GM21360 (cell line): ENCODE measurements around the gene PPP1R3C.

ENCODE experiments used
- ATAC-seq: cut with Tn5 transposase; IDR thresholded peaks from one replicate; pipeline ENCODE4 v1.9.1; 2021; ENCODE audit warnings: mild to moderate bottlenecking, moderate library complexity; ENCODE audit not compliant: unreplicated experiment

PPP1R3C gene

GRCh38 chr10:91632671-91633550 lies at the start of gene PPP1R3C:
Gene PPP1R3C (minus strand): TSS chr10:91633071. CDS start chr10:91632969, 102 bp downstream.
- peak; percentile 83 for ATAC-seq

DNA sequence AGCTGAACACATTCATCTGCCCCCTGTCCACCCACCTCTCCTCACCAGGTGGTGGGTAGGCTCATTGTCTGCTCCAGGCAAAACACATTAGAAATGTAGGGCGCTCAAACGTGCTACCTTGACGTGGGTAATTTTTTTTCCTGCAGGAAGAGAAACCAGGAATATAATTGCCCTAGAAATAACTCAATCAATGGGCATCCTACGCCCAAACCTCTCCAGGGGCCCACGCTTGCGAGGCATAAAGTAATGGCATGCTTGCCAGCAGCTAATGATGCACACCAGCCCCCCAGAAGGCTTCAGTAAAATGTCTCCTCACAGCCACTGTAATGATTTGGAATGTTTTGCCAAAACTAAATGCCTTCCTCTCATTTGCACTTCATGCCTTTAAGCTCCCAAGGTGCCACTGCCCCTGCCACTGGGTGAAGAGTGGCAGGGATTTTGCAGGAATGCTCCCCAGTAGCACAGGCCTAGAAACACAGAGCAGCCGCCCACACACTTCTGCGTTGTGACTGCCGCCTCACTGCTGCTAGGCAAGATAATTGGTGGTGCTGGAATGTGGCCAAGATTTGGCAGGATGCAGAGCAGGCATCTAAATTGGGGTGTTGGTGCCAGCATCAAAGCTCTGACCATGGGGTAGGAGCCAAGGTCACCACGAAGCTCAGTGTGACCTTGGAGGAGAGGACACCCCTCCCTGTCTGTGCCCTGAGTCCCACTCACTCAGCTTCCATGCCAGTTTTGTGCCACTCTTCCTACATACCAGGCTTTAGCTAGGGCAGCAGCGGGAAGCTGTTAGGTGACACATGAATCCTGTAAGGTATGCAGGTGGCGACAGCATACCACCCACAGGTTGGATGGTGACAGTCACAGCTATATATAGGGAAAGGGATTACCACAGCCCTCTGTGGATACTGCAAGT lies 48.7 kb upstream of the PPP1R3C start:
- no peak for ATAC-seq

GRCh38 chr10:91680487-91680886 lies 47.6 kb upstream of the PPP1R3C start:
- no peak for ATAC-seq

DNA sequence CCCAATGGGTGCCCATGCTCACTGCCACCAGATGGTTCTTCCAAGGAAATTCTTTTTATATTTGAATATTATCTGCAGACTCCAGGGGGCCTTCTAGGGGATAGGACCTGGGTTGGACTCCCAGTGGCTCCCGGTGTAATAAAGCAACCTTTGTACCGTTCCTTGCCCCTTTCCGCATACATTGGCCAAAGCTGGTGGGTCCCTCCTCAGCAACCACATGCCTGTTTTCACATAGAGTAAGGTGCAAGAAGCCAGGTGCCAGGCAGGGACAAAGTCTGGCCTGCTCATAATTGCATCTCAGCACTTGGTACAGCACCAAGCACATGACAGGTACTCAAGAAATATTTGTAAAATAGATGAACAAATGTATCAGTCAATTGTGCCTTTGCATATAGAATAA lies 46.4 kb upstream of the PPP1R3C start:
- no peak for ATAC-seq

GRCh38 chr10:91677911-91678310 lies 45.0 kb upstream of the PPP1R3C start:
- ATAC-seq: no peak

DNA sequence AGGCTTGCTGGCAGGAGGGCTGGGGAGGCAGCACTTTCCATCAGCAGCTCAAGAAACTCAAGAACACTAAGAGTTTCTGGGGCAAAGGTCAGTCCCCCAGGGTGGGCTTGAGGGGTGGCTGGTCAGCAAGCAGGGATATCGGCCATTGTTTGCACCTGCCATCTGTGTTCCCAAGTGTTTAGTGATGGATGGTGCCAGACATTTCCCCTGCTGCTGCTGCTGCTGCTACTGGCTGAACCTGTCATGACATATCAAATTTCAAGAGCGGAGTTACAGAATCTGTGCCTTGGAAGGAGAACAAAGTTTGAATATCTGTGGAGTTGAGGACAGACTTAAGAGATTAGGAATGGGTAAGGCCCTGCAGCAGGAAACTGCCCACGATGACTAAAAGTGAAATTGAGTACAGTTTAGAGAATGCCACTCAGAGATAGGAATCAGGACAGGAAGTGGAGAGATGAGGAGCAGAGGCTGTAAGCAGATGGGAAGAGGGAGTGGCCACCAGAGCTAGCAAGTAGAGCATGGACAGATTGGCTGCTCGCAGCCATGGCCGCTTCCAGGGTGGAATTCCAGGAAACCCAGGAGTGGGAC lies 39.2 kb upstream of the PPP1R3C start:
- no peak for ATAC-seq

GRCh38 chr10:91668913-91669312 lies 36.0 kb upstream of the PPP1R3C start:
- no peak for ATAC-seq

- ATAC-seq: no peak
These were observed 33.0 kb upstream of the PPP1R3C start for GRCh38 chr10:91665842-91666241.

DNA sequence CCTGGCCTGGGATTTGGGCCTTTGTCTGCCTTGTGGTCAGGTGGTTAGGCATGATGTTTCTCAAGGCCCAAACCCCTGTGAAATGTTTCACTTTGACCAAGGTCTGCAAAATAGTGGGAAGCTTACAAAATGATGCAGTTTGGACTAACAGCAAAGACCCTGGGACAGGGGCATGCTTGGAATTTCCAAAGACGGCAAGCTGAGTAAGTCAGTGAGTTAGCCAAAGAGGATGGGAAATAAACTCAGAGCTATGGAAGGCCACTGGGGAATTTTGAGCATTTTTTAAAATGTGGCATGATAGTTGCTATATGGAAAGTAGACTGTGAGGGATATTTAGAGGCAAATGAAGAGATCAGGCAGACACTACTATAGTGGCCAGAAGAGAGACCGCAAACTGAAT lies 31.6 kb upstream of the PPP1R3C start:
- no peak for ATAC-seq

DNA sequence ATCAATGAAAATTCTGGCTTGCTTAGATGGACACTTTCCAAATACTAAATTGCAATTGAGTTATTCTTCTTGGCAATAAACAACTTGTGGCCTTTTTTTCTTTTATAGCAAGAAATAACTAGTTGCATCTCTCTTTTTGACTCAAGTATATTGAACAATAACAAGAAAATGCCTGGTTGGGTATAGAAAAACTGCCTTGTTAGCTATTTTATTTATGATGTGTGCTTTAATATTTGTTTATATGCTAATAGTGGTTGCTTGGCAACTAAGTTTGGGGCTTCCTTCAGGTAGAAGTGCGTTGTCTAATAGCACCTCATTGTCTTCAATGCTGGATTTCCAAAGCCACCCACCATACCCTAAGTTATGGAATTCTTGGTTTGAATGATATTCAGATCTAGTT lies 30.1 kb upstream of the PPP1R3C start:
- no peak for ATAC-seq

DNA sequence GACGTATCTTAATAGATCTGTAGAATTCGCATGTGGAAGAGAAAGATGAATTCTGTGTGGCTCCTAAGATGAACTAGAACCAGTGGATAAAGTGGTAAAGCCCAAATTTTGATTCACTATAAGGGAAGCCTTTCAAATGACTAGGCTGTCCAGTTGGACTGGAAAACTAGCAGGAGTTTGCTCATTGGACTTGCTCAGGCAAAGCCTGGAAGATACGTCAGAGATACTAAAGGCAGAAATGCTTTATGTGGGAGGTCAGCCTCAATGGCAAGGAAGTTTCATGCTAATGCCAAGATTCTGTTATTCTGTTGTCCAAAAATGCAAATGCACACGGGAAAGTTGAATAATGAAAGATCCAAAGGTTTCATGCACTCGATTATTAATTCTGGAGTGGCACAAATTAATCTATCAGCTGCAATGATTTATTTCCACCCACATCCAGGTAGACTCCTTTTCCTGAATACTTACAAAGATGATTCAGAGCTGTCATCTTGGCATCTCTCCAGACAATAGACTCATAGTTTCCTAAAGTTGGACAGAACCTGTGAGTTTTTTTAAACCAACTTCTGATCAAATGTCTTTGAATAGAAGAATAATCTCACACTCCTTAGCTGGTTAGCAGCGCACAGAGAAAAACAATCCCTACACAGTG lies 20.5 kb upstream of the PPP1R3C start:
- no peak for ATAC-seq

GRCh38 chr10:91652364-91652763 lies 19.5 kb upstream of the PPP1R3C start:
- no peak for ATAC-seq

GRCh38 chr10:91643700-91644099 lies 10.8 kb upstream of the PPP1R3C start:
- ATAC-seq: no peak

DNA sequence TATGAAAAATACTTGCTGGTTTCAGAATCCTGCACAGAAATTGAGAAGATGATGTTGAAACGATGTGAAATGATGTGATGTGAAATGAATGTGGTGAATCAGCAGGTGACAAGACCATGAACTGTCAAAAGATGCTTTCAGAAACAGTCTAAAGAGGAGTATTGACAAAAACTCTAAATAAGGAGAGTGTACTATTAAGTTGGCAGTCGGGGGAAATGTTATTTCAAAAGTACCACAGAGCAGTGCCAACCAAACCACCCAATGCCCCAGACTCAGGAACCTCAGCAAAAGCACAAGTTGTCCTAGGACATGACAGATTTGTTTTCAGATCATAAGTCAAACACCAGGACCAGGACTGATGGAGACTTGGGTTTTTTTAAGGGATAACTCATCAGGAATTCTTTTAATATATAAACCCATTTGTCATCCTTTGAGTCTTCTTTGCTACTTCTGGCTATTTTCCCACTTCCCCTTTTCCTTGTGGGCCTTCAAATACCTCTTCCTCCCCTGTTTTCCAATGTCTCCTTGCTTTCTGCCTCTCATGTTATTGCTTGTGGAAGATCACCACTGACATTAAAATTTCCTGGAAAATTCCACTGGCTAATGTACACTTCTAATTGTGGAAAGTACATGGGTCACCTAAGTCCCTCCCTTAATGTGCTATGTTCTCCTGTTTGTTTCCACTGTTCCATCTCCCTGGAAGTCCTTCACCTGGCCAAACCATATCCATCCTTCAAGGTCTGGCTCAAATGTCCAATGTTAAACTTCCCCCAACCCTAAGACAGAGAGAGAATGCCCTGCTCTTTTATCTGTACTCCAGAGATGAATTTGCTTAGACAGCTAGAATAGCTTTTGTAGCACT lies 10.2 kb upstream of the PPP1R3C start:
- ATAC-seq: no peak

GRCh38 chr10:91636892-91637291 lies 4.0 kb upstream of the PPP1R3C start:
- ATAC-seq: no peak

DNA sequence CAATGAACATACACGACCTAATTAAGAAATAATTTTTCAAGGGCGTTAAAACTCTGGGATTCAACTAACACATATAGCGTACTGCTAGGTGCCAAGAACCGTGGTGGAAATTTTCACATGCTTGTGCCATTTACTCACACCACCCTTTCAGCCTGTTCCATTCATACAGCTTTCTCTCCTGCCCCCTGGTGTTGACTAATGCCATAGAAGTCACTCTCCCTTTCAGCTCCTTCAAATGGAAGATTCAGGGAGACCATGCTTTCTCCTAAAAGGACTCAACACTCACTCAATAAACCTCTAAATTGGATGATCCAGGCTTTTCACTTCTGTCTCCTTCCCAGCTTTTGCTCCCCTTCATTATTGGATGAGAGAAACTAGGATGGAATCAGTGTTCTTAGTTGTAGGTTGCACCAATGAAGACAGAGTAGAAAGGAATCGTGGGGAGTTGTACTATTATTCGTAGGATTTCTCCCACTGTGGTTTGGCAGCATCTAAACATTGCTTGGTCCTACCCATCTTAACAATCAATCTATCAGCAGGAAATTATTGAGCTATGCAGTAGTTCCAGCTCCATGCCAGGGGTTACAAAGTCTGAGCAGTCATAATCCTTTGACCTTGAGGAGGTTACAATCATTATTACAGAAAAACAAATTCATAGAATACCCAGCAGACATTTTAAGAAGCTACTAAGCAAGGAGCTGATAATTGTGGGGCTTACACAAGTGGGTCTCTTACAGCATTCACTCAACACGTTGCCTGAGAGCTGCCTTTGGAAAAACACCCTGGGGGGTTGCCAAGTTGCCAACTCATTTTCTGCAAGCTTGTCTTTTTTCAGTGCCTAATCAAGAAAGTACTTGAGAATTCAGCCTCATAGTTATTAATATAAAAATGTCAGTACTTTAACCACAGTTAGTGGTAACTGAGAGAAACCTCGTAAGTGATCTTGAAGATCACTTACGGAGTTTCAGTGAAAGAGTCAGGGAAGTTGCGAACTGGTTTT lies 2.8 kb upstream of the PPP1R3C start:
- no peak for ATAC-seq

- no peak for ATAC-seq
These were observed 2.0 kb upstream of the PPP1R3C start for GRCh38 chr10:91634898-91635297.

- no peak for ATAC-seq
These were observed 1.4 kb upstream of the PPP1R3C start for GRCh38 chr10:91634246-91634645.

- ATAC-seq: no peak
These were observed 2.2 kb downstream of the PPP1R3C start for GRCh38 chr10:91630625-91631024.
